HG03064 (cell line): ENCODE results near the gene FXR1.
"Not testable (repeated sequence)": the region's sequence is repeated elsewhere in the genome, so short reads cannot be mapped to it uniquely, and the experiment has no call there.

Experiments used
- ATAC-seq: cut with Tn5 transposase; IDR thresholded peaks from one replicate; pipeline ENCODE4 v1.9.1; 2021; ENCODE audit warnings: low read depth; ENCODE audit not compliant: unreplicated experiment

Gene FXR1

DNA sequence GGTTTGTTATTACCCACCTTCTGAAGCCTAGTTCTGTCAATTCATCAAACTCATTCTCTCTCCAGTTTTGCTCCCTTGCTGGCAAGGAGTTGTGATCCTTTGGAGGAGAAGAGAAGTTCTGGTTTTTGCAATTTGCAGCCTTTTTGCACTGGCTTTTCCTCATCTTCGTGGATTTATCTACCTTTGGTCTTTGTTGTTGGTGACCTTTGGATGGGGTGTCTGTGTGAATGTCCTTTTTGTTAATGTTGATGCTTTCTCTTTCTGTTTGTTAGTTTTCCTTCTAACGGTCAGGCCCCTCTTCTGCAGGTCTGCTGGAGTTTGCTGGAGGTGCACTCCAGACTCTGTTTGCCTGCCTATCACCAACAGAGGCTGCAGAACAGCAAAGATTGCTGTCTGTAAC, 91.0 kb downstream of the FXR1 start:
- ATAC-seq: not testable (repeated sequence)

DNA sequence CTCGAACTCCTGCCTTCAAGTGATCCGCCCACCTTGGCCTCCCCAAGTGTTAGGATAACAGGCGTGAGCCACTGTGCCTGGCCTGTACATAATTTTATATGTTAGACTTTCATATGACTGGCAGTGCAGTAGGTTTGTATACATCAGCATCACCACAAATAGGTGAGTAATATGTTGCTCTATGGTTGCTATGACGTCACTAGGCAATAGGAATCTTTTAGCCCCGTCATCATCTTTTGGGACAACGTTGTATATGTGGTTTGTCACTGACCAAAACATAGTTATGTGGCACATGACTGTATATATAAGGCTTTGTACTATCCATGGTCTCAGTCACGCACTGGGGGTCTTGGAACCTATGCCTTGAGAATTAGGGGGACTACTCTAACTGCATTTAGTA, 94.1 kb downstream of the FXR1 start:
- ATAC-seq: no peak

DNA sequence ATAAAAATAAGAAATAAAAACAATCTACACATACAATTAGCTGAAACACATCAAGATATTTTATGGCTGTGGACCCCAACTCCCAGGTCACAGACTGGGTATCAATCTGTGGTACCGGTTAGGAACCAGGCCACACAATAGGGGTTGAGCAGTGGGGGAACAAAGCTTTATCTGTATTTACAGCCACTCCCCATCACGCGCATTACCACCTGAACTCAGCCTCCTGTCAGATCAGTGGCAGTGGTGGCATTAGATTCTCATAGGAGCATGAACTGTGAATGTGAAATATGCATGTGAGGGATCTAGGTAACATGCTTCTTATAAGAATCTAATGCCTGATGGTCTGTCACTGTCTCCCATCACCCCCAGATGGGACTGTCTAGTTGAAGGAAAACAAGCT, 94.8 kb downstream of the FXR1 start:
- ATAC-seq: no peak

DNA sequence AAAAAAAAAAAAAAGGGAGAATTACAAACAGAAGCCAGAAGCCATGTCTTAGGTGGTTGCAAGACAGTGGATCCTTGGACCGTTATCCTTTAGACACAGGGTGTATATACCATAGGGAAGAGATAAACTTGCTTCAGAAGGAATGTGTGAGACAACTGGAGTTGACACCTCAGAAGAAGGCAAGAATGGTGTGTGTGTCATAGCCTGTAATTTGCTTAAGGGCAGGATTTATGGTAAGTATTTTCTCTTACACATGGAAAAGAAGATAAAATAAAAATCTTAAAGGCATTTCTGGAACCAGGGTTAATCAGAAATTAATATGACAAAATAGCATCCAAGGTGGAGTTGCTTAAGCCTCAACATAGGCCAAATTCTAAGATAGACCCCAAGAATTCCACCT, 96.3 kb downstream of the FXR1 start:
- no peak for ATAC-seq

DNA sequence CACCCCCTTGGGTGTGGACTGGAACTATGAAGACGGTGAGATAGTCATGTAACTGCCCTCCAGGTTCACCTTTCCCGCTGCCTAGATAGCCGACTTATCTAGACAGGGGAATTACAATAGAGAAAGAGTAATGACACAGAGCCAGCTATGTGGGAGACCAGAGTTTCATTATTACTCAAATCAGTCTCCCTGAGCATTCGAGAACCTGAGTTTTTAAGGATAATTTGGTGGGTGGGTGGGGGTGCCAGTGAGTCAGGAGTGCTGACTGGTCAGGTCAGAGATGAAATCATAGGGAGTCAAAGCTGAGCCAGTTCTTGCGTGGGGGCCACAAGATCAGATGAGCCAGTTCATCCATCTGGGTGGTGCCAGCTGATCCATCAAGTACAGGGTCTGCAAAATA, 96.8 kb downstream of the FXR1 start:
- no peak for ATAC-seq

DNA sequence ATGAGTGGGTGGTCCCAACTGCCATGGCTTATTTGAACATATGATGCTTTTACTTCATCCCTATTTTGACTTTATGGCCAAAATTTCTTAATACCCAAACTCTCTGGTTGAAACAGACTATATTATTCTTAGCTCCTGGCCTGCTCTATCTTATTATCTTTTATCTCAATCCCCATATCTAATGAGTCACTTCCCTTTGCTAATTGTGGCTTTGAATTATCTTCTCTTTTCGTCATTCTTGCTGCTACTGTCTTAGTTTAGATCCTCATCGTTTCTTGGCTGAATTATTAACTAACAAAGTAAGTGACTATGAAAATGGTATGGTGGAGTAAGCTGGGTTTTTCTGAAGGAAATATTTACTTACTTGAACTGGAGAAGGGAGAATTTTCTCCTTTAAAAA, 105.2 kb downstream of the FXR1 start:
- ATAC-seq: no peak

DNA sequence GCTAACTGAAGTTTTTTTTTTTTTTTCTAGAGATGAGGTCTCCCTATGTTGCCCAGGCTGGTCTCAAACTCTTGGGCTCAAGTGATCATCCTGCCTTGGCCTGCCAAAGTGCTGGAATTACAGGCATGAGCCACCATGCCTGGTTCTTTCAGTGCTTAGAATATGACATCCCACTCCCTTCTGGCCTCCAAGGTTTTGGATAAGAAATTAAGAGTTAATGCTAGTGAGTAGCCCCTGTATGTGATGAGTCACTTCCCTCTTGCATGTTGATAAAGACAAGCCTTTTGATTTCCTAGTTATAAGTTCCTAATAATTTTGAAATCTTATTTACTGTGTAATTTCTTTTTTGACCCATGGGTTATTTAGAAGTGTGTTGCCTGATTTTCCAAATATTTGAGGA, 112.7 kb downstream of the FXR1 start:
- no peak for ATAC-seq

DNA sequence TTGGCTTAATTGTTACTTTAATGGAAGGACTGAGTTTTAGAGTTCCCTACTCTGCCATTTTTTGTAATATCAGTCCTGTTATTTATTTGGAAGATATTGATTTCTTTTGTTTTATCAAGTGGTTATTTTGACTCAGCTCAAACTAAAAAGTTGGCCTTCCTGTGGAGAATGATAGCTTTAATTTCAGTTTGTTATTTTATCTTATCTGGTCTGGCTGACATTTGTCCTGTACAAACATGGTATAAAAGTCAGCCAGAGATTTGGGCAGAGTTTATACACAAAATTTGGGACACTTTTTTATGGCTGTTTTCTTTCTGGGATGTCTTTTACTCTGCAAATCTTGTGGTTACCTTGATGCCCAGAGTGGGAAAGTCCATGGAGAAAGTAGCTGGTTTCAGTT, 118.5 kb downstream of the FXR1 start:
- ATAC-seq: no peak
